HEK293T (cell line): ENCODE results near the gene ATP9B.

ENCODE experiments used
- CTCF ChIA-PET: fragments of 350-600 bp; formaldehyde crosslinking; extraction: SDS; loops from one replicate; lab custom pipeline; 2021; ENCODE audit warnings: antibody characterized with exemption, inconsistent platforms; lab: Yijun Ruan, JAX
- POLR2A ChIA-PET: fragments of 350-600 bp; formaldehyde crosslinking; extraction: SDS; loops from one replicate; lab custom pipeline; 2020; ENCODE audit warnings: antibody characterized with exemption, inconsistent platforms; lab: Yijun Ruan, JAX
- DNase-seq: peaks from one replicate; pipeline ENCODE4 v3.0.0; 2012; ENCODE audit warnings: mixed read lengths; ENCODE audit errors: extremely low spot score
- ARNT ChIP-seq: fragments of 450-650 bp; IDR thresholded peaks from 2 replicates; pipeline ENCODE4 v1.6.1; 2017; ENCODE audit warnings: mild to moderate bottlenecking
- BHLHE40 ChIP-seq: fragments of 450-650 bp; IDR thresholded peaks from 2 replicates; pipeline ENCODE4 v1.6.1; 2016; ENCODE audit warnings: mild to moderate bottlenecking, moderate library complexity, borderline replicate concordance
- CTBP1 ChIP-seq: fragments of 450-650 bp; IDR thresholded peaks from 2 replicates; pipeline ENCODE4 v1.6.1; 2016; ENCODE audit warnings: borderline replicate concordance
- ELF4 ChIP-seq: fragments of 450-650 bp; IDR thresholded peaks from 2 replicates; pipeline ENCODE4 v1.6.1; 2017; ENCODE audit warnings: antibody characterized with exemption
- FOXA1 ChIP-seq: fragments of 450-650 bp; IDR thresholded peaks from 2 replicates; pipeline ENCODE4 v1.6.1; 2016; ENCODE audit warnings: mild to moderate bottlenecking
- FOXK2 ChIP-seq: fragments of 450-650 bp; IDR thresholded peaks from 2 replicates; pipeline ENCODE4 v1.6.1; 2016; ENCODE audit warnings: mild to moderate bottlenecking
- FOXM1 ChIP-seq: fragments of 450-650 bp; IDR thresholded peaks from 2 replicates; pipeline ENCODE4 v1.6.1; 2017; ENCODE audit warnings: mild to moderate bottlenecking, borderline replicate concordance
- HDGF ChIP-seq: fragments of 450-650 bp; IDR thresholded peaks from 2 replicates; pipeline ENCODE4 v1.6.1; 2017; ENCODE audit warnings: antibody characterized with exemption, borderline replicate concordance
- L3MBTL2 ChIP-seq: fragments of 450-650 bp; conservative IDR thresholded peaks from 2 replicates; pipeline ENCODE4 v1.6.1; 2016; ENCODE audit warnings: mild to moderate bottlenecking
- LEF1 ChIP-seq: fragments of 450-650 bp; IDR thresholded peaks from 2 replicates; pipeline ENCODE4 v1.6.1; 2017; ENCODE audit warnings: mild to moderate bottlenecking, borderline replicate concordance
- NFRKB ChIP-seq: fragments of 450-650 bp; IDR thresholded peaks from 2 replicates; pipeline ENCODE4 v1.6.1; 2016; ENCODE audit warnings: mild to moderate bottlenecking, moderate library complexity
- SP1 ChIP-seq: fragments of 450-650 bp; IDR thresholded peaks from 2 replicates; pipeline ENCODE4 v1.6.1; 2017
- SUZ12 ChIP-seq: fragments of 450-650 bp; IDR thresholded peaks from 2 replicates; pipeline ENCODE4 v1.6.1; 2016; ENCODE audit warnings: mild to moderate bottlenecking
- TARDBP ChIP-seq: fragments of 450-650 bp; IDR thresholded peaks from 2 replicates; pipeline ENCODE4 v1.6.1; 2016
- ZNF384 ChIP-seq: fragments of 450-650 bp; IDR thresholded peaks from 2 replicates; pipeline ENCODE4 v1.6.1; 2016
- TF ChIP-seq, protein P1 (sequence below): fragments of 450-650 bp; IDR thresholded peaks from 2 replicates; pipeline ENCODE4 v1.6.1; 2016

The ATP9B gene, protein sequence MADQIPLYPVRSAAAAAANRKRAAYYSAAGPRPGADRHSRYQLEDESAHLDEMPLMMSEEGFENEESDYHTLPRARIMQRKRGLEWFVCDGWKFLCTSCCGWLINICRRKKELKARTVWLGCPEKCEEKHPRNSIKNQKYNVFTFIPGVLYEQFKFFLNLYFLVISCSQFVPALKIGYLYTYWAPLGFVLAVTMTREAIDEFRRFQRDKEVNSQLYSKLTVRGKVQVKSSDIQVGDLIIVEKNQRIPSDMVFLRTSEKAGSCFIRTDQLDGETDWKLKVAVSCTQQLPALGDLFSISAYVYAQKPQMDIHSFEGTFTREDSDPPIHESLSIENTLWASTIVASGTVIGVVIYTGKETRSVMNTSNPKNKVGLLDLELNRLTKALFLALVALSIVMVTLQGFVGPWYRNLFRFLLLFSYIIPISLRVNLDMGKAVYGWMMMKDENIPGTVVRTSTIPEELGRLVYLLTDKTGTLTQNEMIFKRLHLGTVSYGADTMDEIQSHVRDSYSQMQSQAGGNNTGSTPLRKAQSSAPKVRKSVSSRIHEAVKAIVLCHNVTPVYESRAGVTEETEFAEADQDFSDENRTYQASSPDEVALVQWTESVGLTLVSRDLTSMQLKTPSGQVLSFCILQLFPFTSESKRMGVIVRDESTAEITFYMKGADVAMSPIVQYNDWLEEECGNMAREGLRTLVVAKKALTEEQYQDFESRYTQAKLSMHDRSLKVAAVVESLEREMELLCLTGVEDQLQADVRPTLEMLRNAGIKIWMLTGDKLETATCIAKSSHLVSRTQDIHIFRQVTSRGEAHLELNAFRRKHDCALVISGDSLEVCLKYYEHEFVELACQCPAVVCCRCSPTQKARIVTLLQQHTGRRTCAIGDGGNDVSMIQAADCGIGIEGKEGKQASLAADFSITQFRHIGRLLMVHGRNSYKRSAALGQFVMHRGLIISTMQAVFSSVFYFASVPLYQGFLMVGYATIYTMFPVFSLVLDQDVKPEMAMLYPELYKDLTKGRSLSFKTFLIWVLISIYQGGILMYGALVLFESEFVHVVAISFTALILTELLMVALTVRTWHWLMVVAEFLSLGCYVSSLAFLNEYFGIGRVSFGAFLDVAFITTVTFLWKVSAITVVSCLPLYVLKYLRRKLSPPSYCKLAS

DNA sequence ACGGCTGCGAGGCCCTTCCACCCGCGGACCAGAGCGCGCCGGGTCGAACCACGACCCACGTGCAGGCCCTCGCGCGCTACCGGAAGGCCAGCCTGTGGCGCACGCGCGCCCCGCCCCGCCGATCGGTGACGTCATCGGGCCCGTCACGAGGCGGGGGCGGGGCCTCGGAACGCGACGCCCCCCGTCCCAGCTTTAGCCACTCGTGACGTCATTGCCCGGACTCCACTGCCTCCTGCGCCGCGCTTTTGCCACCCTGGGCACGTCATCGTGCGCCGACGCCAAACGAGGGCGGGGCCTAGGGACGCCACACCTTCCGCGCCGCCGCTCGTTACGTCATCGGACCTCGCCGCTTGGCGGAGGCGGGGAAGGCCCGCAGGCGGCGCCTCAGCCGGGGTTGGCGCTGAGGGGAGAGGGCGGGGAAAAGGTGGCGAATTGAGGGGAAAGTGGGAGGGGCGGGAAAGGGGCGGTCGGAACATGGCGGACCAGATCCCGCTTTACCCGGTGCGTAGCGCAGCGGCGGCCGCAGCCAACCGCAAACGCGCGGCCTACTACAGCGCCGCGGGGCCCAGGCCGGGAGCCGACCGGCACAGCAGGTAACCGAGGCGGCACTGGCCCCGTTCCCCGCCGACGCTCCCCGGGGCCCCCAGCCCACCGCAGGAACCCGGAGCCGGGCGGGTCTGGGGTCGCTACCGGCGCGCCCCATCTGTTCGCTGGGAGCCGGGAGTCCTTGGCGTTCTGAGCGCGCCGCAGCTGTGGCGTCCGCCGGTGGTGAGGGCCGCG is at the start of gene ATP9B:
Gene ATP9B (plus strand): TSS at position 458 of the 780 bp plus-strand sequence. CDS start 17 bp downstream, at position 475.
- TF ChIP-seq FOXM1 (no peak), ZNF384 (no peak), FOXK2 (no peak), ARNT (no peak), SP1 (peak; percentile 69; the same call in 1 of the 2 replicates), HDGF (no peak), NFRKB (no peak), BHLHE40 (no peak)
- peak; percentile 89 for DNase-seq
- ChIA-PET POLR2A (no interaction called here), CTCF (no interaction called here)

DNA sequence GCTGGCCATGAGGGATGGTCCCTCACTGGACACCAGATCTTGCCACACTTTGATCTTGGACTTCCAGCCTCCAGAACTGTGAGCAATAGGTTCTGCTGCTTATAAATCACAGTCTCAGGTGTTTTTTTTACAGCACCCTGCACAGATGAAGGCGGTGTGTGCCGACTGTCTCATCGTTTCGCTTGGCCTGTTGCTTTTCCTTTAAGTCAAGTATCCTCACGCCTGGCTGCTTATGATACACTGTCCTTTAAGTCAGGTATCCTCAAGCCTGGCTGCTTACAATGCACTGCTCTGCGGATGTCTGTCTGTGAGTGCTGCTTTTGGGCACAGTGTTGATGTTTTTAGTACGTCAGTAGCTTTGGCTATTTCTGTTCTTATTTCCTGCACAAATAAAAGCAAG is 49.3 kb upstream of the ATP9B start:
- TF ChIP-seq SUZ12: no peak
- no peak for TF ChIP-seq HDGF
- TF ChIP-seq FOXK2: no peak
- TF ChIP-seq, protein P1, sequence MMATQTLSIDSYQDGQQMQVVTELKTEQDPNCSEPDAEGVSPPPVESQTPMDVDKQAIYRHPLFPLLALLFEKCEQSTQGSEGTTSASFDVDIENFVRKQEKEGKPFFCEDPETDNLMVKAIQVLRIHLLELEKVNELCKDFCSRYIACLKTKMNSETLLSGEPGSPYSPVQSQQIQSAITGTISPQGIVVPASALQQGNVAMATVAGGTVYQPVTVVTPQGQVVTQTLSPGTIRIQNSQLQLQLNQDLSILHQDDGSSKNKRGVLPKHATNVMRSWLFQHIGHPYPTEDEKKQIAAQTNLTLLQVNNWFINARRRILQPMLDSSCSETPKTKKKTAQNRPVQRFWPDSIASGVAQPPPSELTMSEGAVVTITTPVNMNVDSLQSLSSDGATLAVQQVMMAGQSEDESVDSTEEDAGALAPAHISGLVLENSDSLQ: no peak
- no peak for TF ChIP-seq FOXA1
- no peak for TF ChIP-seq CTBP1
- TF ChIP-seq ZNF384: no peak
- no peak for TF ChIP-seq SP1
- TF ChIP-seq BHLHE40: no peak
- no peak for TF ChIP-seq TARDBP
- no peak for TF ChIP-seq ARNT
- POLR2A ChIA-PET: no interaction called here
- no peak for DNase-seq
- CTCF ChIA-PET: no interaction called here

DNA sequence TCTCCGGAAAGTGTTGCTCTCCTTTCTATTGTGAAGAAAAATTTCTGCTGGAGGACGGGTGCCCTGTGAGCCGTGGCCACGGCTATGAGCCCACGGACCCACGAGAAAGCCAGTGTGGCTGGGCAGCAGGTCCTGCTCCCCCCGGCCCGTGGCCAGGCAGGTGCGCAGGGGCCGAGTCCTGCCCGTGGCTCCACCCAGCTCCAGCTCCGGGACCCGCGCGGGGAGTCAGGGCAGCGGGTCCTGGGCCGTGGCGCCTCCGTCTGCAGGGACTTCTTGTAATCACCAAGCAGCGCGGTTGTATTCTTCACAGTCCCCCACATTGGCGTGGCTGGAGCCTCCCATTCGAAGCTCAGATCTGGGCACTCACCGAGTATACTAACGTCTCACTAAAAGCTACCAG is 46.6 kb upstream of the ATP9B start:
- POLR2A ChIA-PET: no interaction called here
- CTCF ChIA-PET: no interaction called here
- TF ChIP-seq LEF1 (no peak), SP1 (no peak), FOXK2 (no peak), ARNT (no peak), CTBP1 (no peak), FOXM1 (no peak), ELF4 (no peak), ZNF384 (no peak), TARDBP (no peak), FOXA1 (no peak), L3MBTL2 (no peak), SUZ12 (no peak)
- DNase-seq: no peak

DNA sequence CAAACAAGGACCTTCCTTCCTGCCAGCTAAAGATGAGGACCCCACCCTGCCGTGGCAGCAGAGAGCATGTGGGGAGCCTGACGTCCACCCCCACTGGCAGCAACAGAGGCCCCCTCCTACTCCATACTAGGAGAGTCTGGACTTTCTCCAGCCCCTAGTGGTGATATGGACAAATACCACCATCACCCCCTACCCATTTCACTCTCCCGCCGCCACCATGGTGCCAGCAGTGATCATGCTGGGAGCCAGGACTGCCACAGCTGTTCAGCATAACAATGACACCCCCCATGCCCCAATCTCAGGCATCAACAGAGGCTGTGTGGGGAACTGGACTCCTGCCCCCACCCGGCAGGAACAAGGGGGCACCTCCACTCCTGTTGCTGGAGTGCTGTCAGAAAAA is 42.7 kb upstream of the ATP9B start:
- TF ChIP-seq ZNF384 (no peak), FOXA1 (no peak), ARNT (no peak), HDGF (no peak)
- TF ChIP-seq, protein P1: no peak
- DNase-seq: no peak
- ChIA-PET POLR2A (no interaction called here), CTCF (no interaction called here)

DNA sequence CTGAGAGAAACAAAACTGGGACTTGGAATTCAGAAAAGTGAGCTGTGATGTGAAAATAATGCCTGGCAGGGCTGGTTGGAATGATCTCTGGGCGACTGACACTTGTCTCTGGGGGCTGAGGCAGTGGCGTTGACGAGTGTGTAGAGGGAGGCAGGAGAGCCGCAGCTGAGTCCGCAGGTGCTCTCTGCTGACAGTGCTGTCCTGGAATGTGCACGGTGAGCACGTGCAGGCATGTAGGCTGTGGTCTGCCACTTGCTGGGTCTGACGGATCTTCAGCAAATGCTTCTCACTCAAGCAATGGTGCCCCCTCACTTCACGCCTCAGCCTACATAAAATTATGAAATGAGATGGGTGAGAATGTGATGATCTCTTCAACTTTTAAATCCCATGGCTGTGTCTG is 38.5 kb upstream of the ATP9B start:
- no peak for DNase-seq
- POLR2A ChIA-PET: no interaction called here
- CTCF ChIA-PET: no interaction called here
- TF ChIP-seq HDGF (no peak), LEF1 (no peak)
- TF ChIP-seq, protein P1: no peak

DNA sequence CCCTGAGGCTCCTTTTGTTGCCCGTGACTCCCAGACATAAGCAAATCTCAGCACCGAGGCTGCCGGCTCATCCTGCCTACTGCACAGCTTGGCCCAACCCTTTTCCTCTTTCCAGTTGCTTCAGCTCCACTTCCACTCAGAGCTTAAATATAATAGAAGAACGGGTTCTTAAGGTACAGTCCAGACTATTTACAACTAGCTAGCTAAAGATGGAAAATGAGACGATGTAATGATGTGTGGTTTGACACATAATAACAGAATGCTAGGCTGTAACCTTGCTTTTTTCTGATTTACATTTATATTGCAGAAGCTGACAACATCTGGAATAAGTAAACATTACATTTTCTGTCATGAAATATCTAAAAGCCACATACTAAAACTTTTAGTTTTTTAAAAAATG is 26.9 kb upstream of the ATP9B start:
- TF ChIP-seq FOXM1 (no peak), L3MBTL2 (no peak), CTBP1 (no peak), NFRKB (no peak), FOXA1 (no peak), ZNF384 (no peak), FOXK2 (no peak), SP1 (no peak), ARNT (no peak), SUZ12 (no peak), ELF4 (no peak), TARDBP (no peak), HDGF (no peak), LEF1 (no peak), BHLHE40 (no peak)
- TF ChIP-seq, protein P1: no peak
- ChIA-PET POLR2A (no interaction called here), CTCF (no interaction called here)
- no peak for DNase-seq
